Endometrial microvascular endothelial cells (primary cell): Measurements from ENCODE around the gene ARMH4. TPM values are rescaled to one million over a fixed set of nuclear protein-coding genes. Genes with fewer than 3 reads are reported as not detected.

Experiments used
- in situ Hi-C: cut with HindIII; loops from 2 replicates; pipeline ENCODE4 v1.10.0; 2017; ENCODE audit warnings: low sequenced_read_pairs, low pct_unique_long_range_greater_than_20kb; ENCODE audit errors: inconsistent ontology term
- total RNA-seq: library from RNA; depleted of rRNA; stranded (reverse); fragments of >200 nt; gene quantifications from one replicate; pipeline ENCODE4 v1.2.3, GENCODE V29; 2015; ENCODE audit errors: inconsistent ontology term

The ARMH4 gene
- total RNA-seq, 1 donor from 2014 or later, result 0.28 TPM

- in situ Hi-C loops, result no loop called here
These were observed 45.0 kb downstream of the ARMH4 start for GRCh38 chr14:58107041-58107440.

- in situ Hi-C loops, result no loop called here
These were observed 45.6 kb downstream of the ARMH4 start for GRCh38 chr14:58106446-58106845.

DNA sequence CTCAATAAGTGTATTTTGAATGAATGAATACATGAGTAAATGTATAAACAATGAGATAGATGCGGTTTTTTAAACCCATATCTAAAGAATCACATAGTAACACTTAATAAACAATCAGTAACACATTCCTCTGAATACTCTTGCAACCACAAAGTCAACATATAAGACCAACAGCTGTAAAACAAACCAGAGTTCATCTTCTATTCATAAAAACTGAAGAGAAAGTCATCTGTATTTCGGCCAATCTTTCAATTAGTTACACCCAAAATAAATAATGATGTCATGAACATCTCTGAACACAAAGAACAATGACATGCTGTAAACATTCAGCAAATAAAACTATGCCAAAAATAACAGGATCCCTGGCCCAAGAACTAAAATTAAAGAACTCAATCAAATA, 47.2 kb downstream of the ARMH4 start:
- in situ Hi-C loops, result no loop called here

DNA sequence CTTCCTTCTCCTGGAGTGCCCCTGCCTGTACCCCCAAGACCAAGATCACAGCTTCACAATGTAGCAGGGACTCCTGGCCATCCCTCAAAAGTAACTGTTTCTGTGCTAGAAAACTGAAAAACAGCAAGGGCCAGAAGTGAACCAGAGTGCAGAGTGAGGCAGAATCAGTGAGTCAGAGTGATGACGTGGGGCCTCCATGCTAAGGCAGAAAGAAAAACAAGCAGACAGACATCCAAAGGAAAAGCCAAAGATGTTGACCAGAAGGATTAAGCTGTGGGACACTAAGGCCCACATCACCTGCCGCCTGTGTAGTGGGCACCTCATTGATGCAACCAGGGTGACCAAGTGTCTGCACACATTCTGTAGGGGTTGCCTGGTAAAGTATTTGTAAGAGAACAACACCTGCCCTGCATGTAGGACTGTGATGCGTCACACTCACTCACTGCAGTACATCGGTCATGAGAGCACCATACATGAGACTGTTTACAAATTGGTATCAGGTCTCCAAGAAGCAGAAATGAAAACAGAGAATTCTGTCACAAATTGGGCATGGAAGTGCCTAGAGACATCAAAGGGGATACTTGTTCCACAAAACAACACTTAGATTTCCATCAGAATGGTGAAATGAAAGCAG, 51.2 kb downstream of the ARMH4 start:
- in situ Hi-C loops, result no loop called here

DNA sequence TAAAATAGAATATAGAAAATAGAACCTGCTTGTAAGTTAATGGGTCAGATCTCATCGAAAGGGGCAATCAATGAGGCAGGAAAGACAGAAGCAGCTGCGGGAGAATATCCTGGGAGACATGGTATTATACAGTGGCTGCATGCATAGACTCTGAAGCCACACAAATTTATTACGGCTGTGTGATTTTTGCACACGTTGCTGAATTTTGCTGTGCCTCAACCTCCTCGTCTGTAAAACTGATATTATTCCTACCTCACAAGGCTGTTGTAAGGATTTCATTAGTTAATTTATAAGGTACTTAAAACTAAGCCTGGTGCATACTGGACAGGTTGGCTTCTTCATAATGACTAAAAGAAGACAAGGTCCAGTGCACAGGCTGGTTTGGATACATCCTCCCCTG, 52.3 kb downstream of the ARMH4 start:
- in situ Hi-C loops, result no loop called here

GRCh38 chr14:58098507-58098906, 53.5 kb downstream of the ARMH4 start:
- in situ Hi-C loops, result no loop called here

DNA sequence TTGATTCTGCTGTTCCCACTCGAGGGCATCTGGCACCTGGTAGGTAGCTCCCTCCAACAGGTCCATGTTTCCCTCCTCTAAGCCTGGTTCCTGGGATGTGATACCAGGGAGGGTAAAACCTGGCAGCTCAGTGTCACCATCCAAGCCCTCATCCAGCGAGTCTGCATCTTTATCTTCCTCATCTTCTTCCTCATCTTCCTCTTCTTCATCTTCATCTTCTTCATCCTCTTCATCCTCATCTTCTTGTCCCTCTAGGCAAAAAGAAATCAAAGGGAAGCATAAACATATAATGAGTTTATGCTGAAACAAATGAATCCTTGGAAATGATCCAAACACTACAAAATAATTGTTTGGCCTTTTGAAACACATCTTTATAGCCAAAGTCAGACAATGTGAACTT, 55.3 kb downstream of the ARMH4 start:
- in situ Hi-C loops, result no loop called here

GRCh38 chr14:58091883-58092630, 60.0 kb downstream of the ARMH4 start:
- in situ Hi-C loops, result no loop called here

GRCh38 chr14:58089612-58090011, 62.4 kb downstream of the ARMH4 start:
- in situ Hi-C loops, result no loop called here

DNA sequence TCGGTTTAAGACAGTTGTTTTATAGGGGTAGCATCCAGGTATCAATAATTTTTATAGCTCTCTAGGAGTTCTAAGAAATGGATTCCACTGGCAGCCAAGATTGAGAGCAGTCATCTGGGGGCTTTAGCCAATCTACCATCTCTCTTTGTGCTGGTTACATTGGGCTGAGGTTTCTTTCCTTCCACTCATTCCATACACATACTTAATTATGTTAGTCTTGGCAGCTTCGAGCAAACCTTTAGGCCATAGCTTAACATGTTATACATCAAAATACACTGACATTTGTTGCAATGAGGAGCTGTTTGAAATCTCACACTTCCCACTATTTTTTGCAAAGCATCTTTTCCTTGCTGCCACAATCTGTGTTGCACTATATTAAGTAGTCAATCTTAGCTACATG, 63.1 kb downstream of the ARMH4 start:
- in situ Hi-C loops, result no loop called here

DNA sequence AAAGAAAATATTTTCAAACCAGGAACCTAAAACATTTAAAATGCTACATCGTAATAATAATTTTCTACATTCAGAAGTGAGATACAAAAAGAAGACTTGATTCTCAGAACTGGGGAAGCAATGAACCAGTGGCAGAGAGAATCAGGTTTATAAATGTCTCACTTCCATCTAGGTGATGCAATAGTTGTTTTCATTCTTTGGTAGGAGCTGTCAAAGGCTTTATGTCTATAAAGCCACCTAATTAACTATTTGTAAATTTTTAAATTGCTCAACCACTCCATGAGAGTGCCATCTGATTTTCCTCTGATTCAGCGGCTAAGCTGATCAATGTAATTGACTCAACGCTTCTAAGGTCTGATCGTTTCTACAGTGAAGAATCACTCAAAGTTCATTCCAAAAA, 66.1 kb downstream of the ARMH4 start:
- in situ Hi-C loops, result no loop called here

- in situ Hi-C loops, result no loop called here
These were observed 69.4 kb downstream of the ARMH4 start for GRCh38 chr14:58082491-58083098.

DNA sequence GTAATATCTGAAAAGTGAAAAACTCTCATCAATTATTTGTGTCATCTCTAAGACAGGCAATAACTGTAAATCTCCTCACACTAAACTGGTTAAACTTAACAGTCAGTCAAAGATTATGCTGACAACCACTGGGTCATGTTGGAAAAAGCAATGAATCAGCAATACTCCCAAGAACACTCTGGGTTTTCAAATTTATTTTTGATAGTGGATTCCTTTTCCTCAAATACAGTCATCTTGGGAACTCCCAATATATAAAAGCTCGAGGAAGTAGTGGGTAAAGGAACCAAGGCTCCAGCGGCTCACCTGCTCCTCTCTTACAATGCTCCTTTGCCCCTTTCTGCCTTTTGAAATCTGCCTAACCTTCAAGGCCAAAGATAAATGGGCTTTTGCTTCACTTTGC, 70.0 kb downstream of the ARMH4 start:
- in situ Hi-C loops, result no loop called here

- in situ Hi-C loops, result no loop called here
These were observed 73.5 kb downstream of the ARMH4 start for GRCh38 chr14:58078471-58078870.

DNA sequence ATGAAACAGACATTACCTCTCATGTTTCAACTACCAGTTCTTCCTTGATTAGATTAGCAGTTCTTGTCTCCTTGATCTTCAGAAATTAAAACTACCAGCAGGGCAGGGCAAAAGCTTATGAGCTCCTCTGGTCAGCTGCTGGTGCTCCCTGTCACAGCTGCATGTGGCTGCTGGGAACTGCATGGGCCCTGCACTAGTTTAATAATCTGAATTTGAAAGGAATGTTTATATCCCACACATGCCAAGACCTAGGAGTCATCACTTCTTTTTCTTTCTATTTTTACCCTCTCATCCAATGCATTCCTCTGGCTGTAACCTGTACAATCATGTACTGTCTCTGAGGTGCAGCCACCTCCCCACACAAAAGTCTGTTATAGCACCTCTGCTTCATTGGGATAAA, 73.9 kb downstream of the ARMH4 start:
- in situ Hi-C loops, result no loop called here

DNA sequence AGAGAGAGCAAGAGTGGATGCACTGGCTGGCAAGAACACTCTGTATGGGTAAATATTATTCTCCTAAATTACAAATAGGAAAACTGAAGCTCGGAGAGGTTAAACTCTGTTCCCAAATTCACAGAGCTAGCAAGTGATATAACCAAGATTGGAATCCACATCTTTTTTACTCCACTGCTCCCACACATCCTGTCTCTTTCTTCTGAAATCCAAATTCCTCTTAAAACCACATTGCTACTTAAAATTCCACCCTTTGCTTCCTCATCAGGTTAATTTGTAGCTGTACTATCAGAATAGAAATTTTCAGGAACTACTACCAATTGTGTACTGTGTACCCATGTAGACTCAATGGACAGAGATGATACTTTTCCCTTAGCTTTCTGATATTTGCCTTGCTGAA, 74.4 kb downstream of the ARMH4 start:
- in situ Hi-C loops, result no loop called here

- in situ Hi-C loops, result no loop called here
These were observed 78.5 kb downstream of the ARMH4 start for GRCh38 chr14:58073516-58073915.

DNA sequence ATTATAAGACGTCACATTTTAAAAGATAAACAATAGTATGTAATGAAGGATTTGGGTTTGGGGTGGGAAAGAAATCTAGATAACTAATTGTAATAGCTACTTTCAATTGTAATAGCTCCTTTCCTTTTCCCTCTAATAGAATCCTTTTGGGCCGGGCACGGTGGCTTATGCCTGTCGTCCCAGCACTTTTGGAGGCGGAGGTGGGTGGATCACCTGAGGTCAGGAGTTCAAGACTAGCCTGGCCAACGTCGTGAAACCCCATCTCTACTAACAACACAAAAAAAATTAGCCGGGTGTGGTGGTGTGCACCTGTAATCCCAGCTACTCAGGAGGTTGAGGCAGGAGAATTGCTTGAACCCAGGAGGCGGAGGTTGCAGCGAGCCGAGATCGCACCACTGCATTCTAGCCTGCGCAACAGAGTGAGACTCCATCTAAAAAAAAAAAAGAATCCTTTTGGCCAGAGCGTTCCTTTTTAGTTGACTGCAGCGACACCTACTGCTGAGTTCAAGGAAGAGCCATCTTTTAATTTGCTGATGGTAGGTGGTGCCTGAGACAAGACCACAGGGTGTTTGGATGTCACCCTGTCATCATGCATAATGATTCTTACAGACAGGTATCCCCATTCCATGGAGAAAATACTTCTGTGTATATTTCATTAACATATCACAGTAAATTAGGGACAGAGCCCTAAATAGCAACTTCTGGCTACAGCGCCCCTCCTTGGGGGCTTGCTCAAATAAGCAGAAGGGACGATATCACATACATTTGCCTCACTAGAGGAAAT, 79.5 kb downstream of the ARMH4 start:
- in situ Hi-C loops, result no loop called here

- in situ Hi-C loops, result no loop called here
These were observed 80.7 kb downstream of the ARMH4 start for GRCh38 chr14:58071341-58071740.

DNA sequence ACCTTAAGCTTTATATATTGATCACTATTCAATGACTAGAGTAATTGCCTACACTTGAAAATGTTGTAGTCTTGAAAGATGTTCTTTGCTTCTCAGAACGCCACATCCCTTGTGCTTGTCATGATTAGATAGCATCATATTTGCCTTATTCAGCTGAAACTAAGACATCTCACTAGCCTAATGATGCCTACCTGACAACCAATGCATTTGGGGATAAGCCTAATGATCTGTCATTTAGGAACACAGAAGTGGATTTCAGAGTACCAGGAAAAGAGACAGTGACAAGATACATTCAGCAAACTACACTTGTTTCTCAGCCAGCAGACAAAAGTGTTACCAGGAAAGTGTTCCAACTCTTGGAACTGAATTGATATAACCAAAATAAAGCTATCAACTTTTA, 83.7 kb downstream of the ARMH4 start:
- in situ Hi-C loops, result no loop called here
